Uterus (tissue), 2 donors: ENCODE results near the gene ELK4.

ENCODE experiments used
- POLR2A ChIP-seq, 2 donors: fragments of 450-650 bp; IDR thresholded peaks; one replicate each; pipeline ENCODE4 v1.6.1; 2016; ENCODE audit warnings: antibody characterized with exemption in 2 of 2, mild to moderate bottlenecking in 1 of 2, moderate library complexity in 1 of 2
- TF ChIP-seq, protein P1 (sequence below), 4 experiments: fragments of 200-600 bp in 2 of 4; fragments of 450-650 bp in 2 of 4; sonication (generic) in 2 of 4; IDR thresholded peaks; one replicate each; pipeline ENCODE4 v1.5.1; 2016 to 2019; ENCODE audit warnings: antibody characterized with exemption in 4 of 4, mild to moderate bottlenecking in 2 of 4, moderate library complexity in 1 of 4

- TF ChIP-seq POLR2A (IDR thresholded peaks at IDR 0.05), result no peak
- TF ChIP-seq, protein P1, sequence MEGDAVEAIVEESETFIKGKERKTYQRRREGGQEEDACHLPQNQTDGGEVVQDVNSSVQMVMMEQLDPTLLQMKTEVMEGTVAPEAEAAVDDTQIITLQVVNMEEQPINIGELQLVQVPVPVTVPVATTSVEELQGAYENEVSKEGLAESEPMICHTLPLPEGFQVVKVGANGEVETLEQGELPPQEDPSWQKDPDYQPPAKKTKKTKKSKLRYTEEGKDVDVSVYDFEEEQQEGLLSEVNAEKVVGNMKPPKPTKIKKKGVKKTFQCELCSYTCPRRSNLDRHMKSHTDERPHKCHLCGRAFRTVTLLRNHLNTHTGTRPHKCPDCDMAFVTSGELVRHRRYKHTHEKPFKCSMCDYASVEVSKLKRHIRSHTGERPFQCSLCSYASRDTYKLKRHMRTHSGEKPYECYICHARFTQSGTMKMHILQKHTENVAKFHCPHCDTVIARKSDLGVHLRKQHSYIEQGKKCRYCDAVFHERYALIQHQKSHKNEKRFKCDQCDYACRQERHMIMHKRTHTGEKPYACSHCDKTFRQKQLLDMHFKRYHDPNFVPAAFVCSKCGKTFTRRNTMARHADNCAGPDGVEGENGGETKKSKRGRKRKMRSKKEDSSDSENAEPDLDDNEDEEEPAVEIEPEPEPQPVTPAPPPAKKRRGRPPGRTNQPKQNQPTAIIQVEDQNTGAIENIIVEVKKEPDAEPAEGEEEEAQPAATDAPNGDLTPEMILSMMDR (IDR thresholded peaks at IDR 0.05), result no peak
These were observed 4.9 kb upstream of the ELK4 start for GRCh38 chr1:205636732-205637131.
